22Rv1 (cell line): ENCODE data around the gene MAML3.

ENCODE experiments used
- ZFX ChIP-seq: fragments of 450-650 bp; IDR thresholded peaks from 2 replicates; pipeline ENCODE4 v1.6.1; 2017; ENCODE audit warnings: antibody characterized with exemption, borderline replicate concordance
- TF ChIP-seq, protein P1 (sequence below): fragments of 450-650 bp; IDR thresholded peaks from 2 replicates; pipeline ENCODE4 v1.5.1; 2017; ENCODE audit warnings: mild to moderate bottlenecking

DNA sequence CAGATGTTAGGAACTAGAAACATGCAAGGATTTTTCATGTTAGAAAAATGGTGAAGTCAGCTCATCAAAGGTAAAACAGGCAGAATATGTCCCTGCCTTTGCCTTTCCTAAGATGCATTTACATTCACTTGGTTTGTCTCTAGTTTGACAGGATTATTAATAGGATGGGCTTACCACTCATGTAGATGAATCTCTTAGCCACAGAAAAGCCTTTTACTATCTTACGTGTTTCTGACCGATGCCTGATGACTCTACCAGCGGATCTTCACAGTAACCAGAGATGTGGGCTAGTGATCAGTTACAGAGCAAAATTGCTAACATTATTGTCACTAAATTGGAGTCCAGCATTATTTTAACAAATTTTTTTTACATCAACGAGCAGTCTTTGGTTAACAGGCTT is 187.6 kb downstream of the MAML3 start:
- TF ChIP-seq, protein P1, sequence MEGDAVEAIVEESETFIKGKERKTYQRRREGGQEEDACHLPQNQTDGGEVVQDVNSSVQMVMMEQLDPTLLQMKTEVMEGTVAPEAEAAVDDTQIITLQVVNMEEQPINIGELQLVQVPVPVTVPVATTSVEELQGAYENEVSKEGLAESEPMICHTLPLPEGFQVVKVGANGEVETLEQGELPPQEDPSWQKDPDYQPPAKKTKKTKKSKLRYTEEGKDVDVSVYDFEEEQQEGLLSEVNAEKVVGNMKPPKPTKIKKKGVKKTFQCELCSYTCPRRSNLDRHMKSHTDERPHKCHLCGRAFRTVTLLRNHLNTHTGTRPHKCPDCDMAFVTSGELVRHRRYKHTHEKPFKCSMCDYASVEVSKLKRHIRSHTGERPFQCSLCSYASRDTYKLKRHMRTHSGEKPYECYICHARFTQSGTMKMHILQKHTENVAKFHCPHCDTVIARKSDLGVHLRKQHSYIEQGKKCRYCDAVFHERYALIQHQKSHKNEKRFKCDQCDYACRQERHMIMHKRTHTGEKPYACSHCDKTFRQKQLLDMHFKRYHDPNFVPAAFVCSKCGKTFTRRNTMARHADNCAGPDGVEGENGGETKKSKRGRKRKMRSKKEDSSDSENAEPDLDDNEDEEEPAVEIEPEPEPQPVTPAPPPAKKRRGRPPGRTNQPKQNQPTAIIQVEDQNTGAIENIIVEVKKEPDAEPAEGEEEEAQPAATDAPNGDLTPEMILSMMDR: no peak
- TF ChIP-seq ZFX: no peak
